HUES64 (cell line): ENCODE measurements around the gene NPHP4.

Experiments used
- H3K27ac ChIP-seq: 2 replicates; pipeline ENCODE4 v1.7.0; 2013; ENCODE audit warnings: low read depth, low read length, inconsistent platforms
- H3K27me3 ChIP-seq: 2 replicates; pipeline ENCODE4 v1.6.1; 2013; ENCODE audit warnings: mild to moderate bottlenecking, low read length; ENCODE audit not compliant: insufficient read depth
- H3K36me3 ChIP-seq: 2 replicates; pipeline ENCODE4 v1.6.1; 2013; ENCODE audit warnings: mild to moderate bottlenecking, low read length; ENCODE audit not compliant: insufficient read depth
- H3K4me1 ChIP-seq: 2 replicates; pipeline ENCODE4 v1.6.1; 2013; ENCODE audit warnings: mild to moderate bottlenecking, low read length, moderate library complexity; ENCODE audit not compliant: insufficient read depth
- H3K4me3 ChIP-seq: 2 replicates; pipeline ENCODE4 v1.5.1; 2013; ENCODE audit warnings: mild to moderate bottlenecking, low read length, moderate library complexity
- H3K9ac ChIP-seq: 2 replicates; pipeline ENCODE4 v1.6.1; 2013; ENCODE audit warnings: mild to moderate bottlenecking, low read depth, low read length
- H3K9me3 ChIP-seq: 2 replicates; pipeline ENCODE4 v1.6.1; 2013; ENCODE audit warnings: low read depth, low read length; ENCODE audit not compliant: insufficient read depth
- WGBS: fragments of 150-250, 120-280 bp; methylation state at CpG from one replicate; pipeline ENCODE4 v1.1.7; 2013; ENCODE audit warnings: missing lambda C conversion rate; 5-methylcytosine and 5-hydroxymethylcytosine counted together

NPHP4 gene

DNA sequence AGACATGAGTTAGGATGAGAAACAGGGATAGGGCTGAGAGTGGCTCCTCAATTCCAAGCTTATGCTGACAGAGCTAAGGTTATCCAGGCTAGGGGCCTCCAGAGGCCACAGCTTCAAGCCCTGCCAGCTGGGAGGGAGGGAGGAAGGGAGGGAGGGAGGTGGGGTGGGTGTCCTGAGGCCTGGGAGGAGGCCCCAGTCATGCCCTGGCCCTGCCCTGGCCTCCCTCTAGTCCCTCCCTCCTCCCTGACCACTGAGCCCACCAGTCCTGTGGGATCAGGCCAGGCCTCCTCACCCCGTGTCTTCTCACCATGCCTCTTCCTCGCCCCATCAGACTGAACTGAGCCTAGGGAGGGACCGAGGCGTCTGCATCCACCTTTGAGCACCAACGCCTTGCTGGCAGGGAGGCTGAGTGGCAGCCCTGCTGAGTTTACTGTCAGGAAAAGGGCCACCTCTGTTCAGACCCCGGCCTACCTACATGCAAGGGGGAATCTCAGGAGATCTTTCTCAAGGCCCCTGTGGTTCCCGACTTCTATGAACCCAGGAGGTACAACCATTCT, 116.1 kb downstream of the NPHP4 start:
- H3K27me3 ChIP-seq, result no peaks in the 10 kb centered on the region
- no peak overlapping the region for H3K27ac ChIP-seq
- H3K4me3 ChIP-seq, result no peak overlapping the region
- no peaks in the 10 kb centered on the region for H3K4me1 ChIP-seq
- no peaks in the 10 kb centered on the region for H3K9me3 ChIP-seq
- WGBS, result 94% methylated on average over 7 of the region's 7 CpGs
- H3K9ac ChIP-seq, result no peak overlapping the region
- H3K36me3 ChIP-seq, result peaks cover 29% of the 10 kb centered on the region

GRCh38 chr1:5875345-5875910, 116.8 kb downstream of the NPHP4 start:
- Histone ChIP-seq H3K9me3 (no peaks in the 10 kb centered on the region), H3K27ac (no peak overlapping the region), H3K9ac (no peak overlapping the region), H3K36me3 (peaks cover 27% of the 10 kb centered on the region), H3K4me1 (no peaks in the 10 kb centered on the region), H3K4me3 (no peak overlapping the region), H3K27me3 (no peaks in the 10 kb centered on the region)
- WGBS, result 96% methylated on average over 15 of the region's 15 CpGs

GRCh38 chr1:5874416-5875110, 117.7 kb downstream of the NPHP4 start:
- Histone ChIP-seq H3K36me3 (peaks cover 19% of the 10 kb centered on the region), H3K9me3 (no peaks in the 10 kb centered on the region), H3K4me3 (no peak overlapping the region), H3K27me3 (no peaks in the 10 kb centered on the region), H3K4me1 (no peaks in the 10 kb centered on the region), H3K9ac (no peak overlapping the region), H3K27ac (no peak overlapping the region)
- 95% methylated on average over 41 of the region's 41 CpGs for WGBS

- peaks cover 3% of the 10 kb centered on the region; the same call in 1 of the 2 replicates for H3K9me3 ChIP-seq
- H3K4me3 ChIP-seq, result no peak overlapping the region
- no peak overlapping the region for H3K27ac ChIP-seq
- WGBS, result 95% methylated on average over 7 of the region's 7 CpGs
- H3K27me3 ChIP-seq, result no peaks in the 10 kb centered on the region
- no peak overlapping the region for H3K9ac ChIP-seq
- no peaks in the 10 kb centered on the region for H3K4me1 ChIP-seq
- peaks cover 11% of the 10 kb centered on the region for H3K36me3 ChIP-seq
Observed at GRCh38 chr1:5873556-5873955, 118.7 kb downstream of the NPHP4 start.

GRCh38 chr1:5872886-5873285, 119.3 kb downstream of the NPHP4 start:
- H3K27ac ChIP-seq, result no peak overlapping the region
- no peaks in the 10 kb centered on the region for H3K27me3 ChIP-seq
- H3K4me1 ChIP-seq, result no peaks in the 10 kb centered on the region
- 94% methylated on average over 16 of the region's 16 CpGs for WGBS
- no peak overlapping the region for H3K4me3 ChIP-seq
- peaks cover 3% of the 10 kb centered on the region; the same call in 1 of the 2 replicates for H3K9me3 ChIP-seq
- peaks cover 11% of the 10 kb centered on the region for H3K36me3 ChIP-seq
- no peak overlapping the region for H3K9ac ChIP-seq

DNA sequence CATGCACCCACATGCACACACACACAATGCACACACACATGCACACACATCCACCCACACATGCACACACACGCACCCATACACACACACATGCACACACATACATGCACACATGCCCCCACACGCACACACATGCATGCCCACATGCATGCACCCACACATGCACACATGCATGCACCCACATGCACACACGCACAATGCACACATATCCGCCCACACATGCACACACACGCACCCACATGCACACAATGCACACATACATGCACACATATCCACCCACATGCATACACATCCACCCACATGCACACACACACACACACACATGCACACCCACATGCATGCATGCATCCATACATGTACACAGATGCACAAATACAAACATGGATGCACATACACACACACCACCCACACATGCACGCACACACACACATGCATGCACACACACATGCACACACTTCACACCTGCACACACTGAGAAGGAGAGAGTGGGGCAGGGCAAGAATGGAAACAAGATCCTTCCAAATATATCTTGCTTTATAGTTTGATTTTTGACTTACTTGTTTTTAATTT, 123.2 kb downstream of the NPHP4 start:
- Histone ChIP-seq H3K4me3 (no peak overlapping the region), H3K36me3 (peaks cover 4% of the 10 kb centered on the region; the same call in 1 of the 2 replicates), H3K4me1 (no peaks in the 10 kb centered on the region), H3K27me3 (no peaks in the 10 kb centered on the region), H3K27ac (no peak overlapping the region), H3K9ac (no peak overlapping the region), H3K9me3 (peaks cover 3% of the 10 kb centered on the region; the same call in 1 of the 2 replicates)
- 94% methylated on average over 6 of the region's 6 CpGs for WGBS

- no peak overlapping the region for H3K9ac ChIP-seq
- no peaks in the 10 kb centered on the region for H3K4me1 ChIP-seq
- H3K27me3 ChIP-seq, result no peaks in the 10 kb centered on the region
- H3K27ac ChIP-seq, result no peak overlapping the region
- 52% methylated on average over 7 of the region's 7 CpGs for WGBS
- H3K36me3 ChIP-seq, result peaks cover 10% of the 10 kb centered on the region; the same call in 1 of the 2 replicates
- H3K9me3 ChIP-seq, result peaks cover 3% of the 10 kb centered on the region; the same call in 1 of the 2 replicates
- H3K4me3 ChIP-seq, result no peak overlapping the region
Observed at GRCh38 chr1:5865774-5866173, 126.5 kb downstream of the NPHP4 start.

- H3K27me3 ChIP-seq, result no peaks in the 10 kb centered on the region
- 91% methylated on average over 16 of the region's 16 CpGs for WGBS
- H3K9ac ChIP-seq, result no peak overlapping the region
- no peak overlapping the region for H3K27ac ChIP-seq
- no peak overlapping the region for H3K4me3 ChIP-seq
- no peaks in the 10 kb centered on the region for H3K4me1 ChIP-seq
- peaks cover 3% of the 10 kb centered on the region; the same call in 1 of the 2 replicates for H3K9me3 ChIP-seq
- peaks cover 10% of the 10 kb centered on the region; the same call in 1 of the 2 replicates for H3K36me3 ChIP-seq
Observed at GRCh38 chr1:5865056-5865455, 127.2 kb downstream of the NPHP4 start.

- 96% methylated on average over 16 of the region's 16 CpGs for WGBS
- H3K36me3 ChIP-seq, result peaks cover 10% of the 10 kb centered on the region; the same call in 1 of the 2 replicates
- H3K27me3 ChIP-seq, result no peaks in the 10 kb centered on the region
- H3K4me1 ChIP-seq, result no peaks in the 10 kb centered on the region
- peaks cover 3% of the 10 kb centered on the region; the same call in 1 of the 2 replicates for H3K9me3 ChIP-seq
- no peak overlapping the region for H3K4me3 ChIP-seq
- no peak overlapping the region for H3K9ac ChIP-seq
- no peak overlapping the region for H3K27ac ChIP-seq
Observed at GRCh38 chr1:5864256-5864655, 128.0 kb downstream of the NPHP4 start.

GRCh38 chr1:5863238-5863637, 129.0 kb downstream of the NPHP4 start:
- WGBS, result 96% methylated on average over 17 of the region's 17 CpGs
- no peaks in the 10 kb centered on the region for H3K9me3 ChIP-seq
- no peak overlapping the region for H3K9ac ChIP-seq
- no peak overlapping the region for H3K27ac ChIP-seq
- H3K4me1 ChIP-seq, result no peaks in the 10 kb centered on the region
- H3K27me3 ChIP-seq, result no peaks in the 10 kb centered on the region
- H3K4me3 ChIP-seq, result no peak overlapping the region
- H3K36me3 ChIP-seq, result peaks cover 10% of the 10 kb centered on the region; the same call in 1 of the 2 replicates
